K562 treated with DMSO at 1 percent for 48 hours (cell line): ENCODE measurements around the gene OR10S1. TPM values are rescaled to one million over a fixed set of nuclear protein-coding genes. Genes with fewer than 3 reads are reported as not detected.

ENCODE experiments used
- total RNA-seq: library from RNA; unstranded; fragments of 300-600 nt; gene quantifications from 2 replicates; pipeline ENCODE4 v1.2.3, GENCODE V29; 2022; ENCODE audit warnings: low replicate concordance; ENCODE audit errors: extremely low read depth

The OR10S1 gene
- not detected in 2 replicates for total RNA-seq

GRCh38 chr11:123977731-123978347, at the start of gene OR10S1:
TSS of gene OR10S1 (minus strand) at chr11:123977781. CDS start at chr11:123977664, 117 bp downstream.

GRCh38 chr11:124026498-124026897, 48.9 kb upstream of the OR10S1 start, which contains the start of gene OR10G8:
TSS of gene OR10G8 (plus strand) at chr11:124026798. CDS start at chr11:124029623, 2,825 bp downstream.

GRCh38 chr11:124012697-124013096, 35.1 kb upstream of the OR10S1 start, which contains the start of gene OR10G4:
TSS of gene OR10G4 (plus strand) at chr11:124012997. CDS start at chr11:124015575, 2,578 bp downstream.

GRCh38 chr11:123995119-123995518, 17.5 kb upstream of the OR10S1 start, which contains the start of gene OR10G6:
TSS of gene OR10G6 (minus strand) at chr11:123995161. CDS start at chr11:123995161, 0 bp downstream.

GRCh38 chr11:123943738-123944137, 33.8 kb downstream of the OR10S1 start, which contains the start of gene OR6T1:
TSS of gene OR6T1 (minus strand) at chr11:123943838. CDS start at chr11:123943838, 0 bp downstream.

GRCh38 chr11:123939317-123939716, 38.3 kb downstream of the OR10S1 start, which contains the start of gene OR4D5:
TSS of gene OR4D5 (plus strand) at chr11:123939617. CDS start at chr11:123939617, 0 bp downstream.

Other genes starting within 250 kb of the OR10S1 start
- not detected in 2 replicates for gene ZNF202, start 236.1 kb downstream of the OR10S1 start, total RNA-seq
- gene OR6X1, start 223.3 kb downstream of the OR10S1 start, total RNA-seq, result not detected in 2 replicates
- not detected in 2 replicates for gene OR6M1, start 171.4 kb downstream of the OR10S1 start, total RNA-seq
- gene TMEM225, start 92.1 kb downstream of the OR10S1 start, total RNA-seq, result not detected in 2 replicates
- gene OR8D4, start 75.6 kb downstream of the OR10S1 start, total RNA-seq, result not detected in 2 replicates
- not detected in 2 replicates for gene OR4D5, start 38.2 kb downstream of the OR10S1 start, total RNA-seq
- gene OR6T1, start 33.9 kb downstream of the OR10S1 start, total RNA-seq, result not detected in 2 replicates
- gene OR10G6, start 17.4 kb upstream of the OR10S1 start, total RNA-seq, result not detected in 2 replicates
- gene OR10G4, start 35.2 kb upstream of the OR10S1 start, total RNA-seq, result not detected in 2 replicates
- not detected in 2 replicates for gene OR10G9, start 45.2 kb upstream of the OR10S1 start, total RNA-seq
- not detected in 2 replicates for gene OR10G8, start 49.0 kb upstream of the OR10S1 start, total RNA-seq
- not detected in 2 replicates for gene OR10G7, start 63.5 kb upstream of the OR10S1 start, total RNA-seq
- gene VWA5A, start 137.7 kb upstream of the OR10S1 start, total RNA-seq, result not detected in 2 replicates
- gene OR10D3, start 205.6 kb upstream of the OR10S1 start, total RNA-seq, result not detected in 2 replicates